Endothelial cell of umbilical vein (primary cell): Measurements from ENCODE around the gene CELF1. TPM values are rescaled to one million over a fixed set of nuclear protein-coding genes. Genes with fewer than 3 reads are reported as not detected.

Experiments
- BruUV-seq: library from RNA; stranded (reverse); fragments of 400-500 nt; replicated peaks from 2 replicates; lab custom pipeline; 2021; lab: Mats Ljungman, UMichigan
- CTCF ChIA-PET: fragments of 300-600, 350-600 bp; sonication (Branson Sonifier 250); formaldehyde crosslinking; loops from one replicate; lab custom pipeline; 2021; ENCODE audit warnings: antibody characterized with exemption, inconsistent platforms; lab: Charles Lee
- POLR2A ChIA-PET: fragments of 300-600, 350-600 bp; sonication (Branson Sonifier 250); formaldehyde crosslinking; loops from one replicate; lab custom pipeline; 2021; ENCODE audit warnings: antibody characterized with exemption, inconsistent platforms; lab: Charles Lee
- DNase-seq: peaks from one replicate; pipeline ENCODE4 v3.0.0-alpha.2; 2011; ENCODE audit warnings: low read depth, low spot score
- FAIRE-seq: peaks from 2 replicates; lab custom pipeline; 2011; peaks lifted over from hg19 to GRCh38; lab: Jason Lieb, UNC
- H2AFZ ChIP-seq: 2 replicates; pipeline ENCODE4 v1.6.0; 2012; ENCODE audit warnings: low read depth, low read length, control low read depth, inconsistent platforms
- H3K27ac ChIP-seq: 2 replicates; pipeline ENCODE4 v1.5.1; 2011; ENCODE audit warnings: low read depth, mild to moderate bottlenecking, control low read depth, low read length, moderate library complexity; ENCODE audit not compliant: insufficient read depth
- H3K27me3 ChIP-seq, 2 experiments: 2 replicates each; pipeline versions ENCODE4 v1.6.0 to v1.6.1; 2011; ENCODE audit warnings: low read length in 2 of 2, mixed read lengths in 1 of 2; ENCODE audit not compliant: control insufficient read depth in 2 of 2, insufficient read depth in 2 of 2
- H3K36me3 ChIP-seq, 2 experiments: 2 replicates in 1 of 2; 3 replicates in 1 of 2; pipeline ENCODE4 v1.5.1; 2011; ENCODE audit warnings: low read length in 2 of 2, mild to moderate bottlenecking in 1 of 2, moderate library complexity in 1 of 2; ENCODE audit not compliant: control insufficient read depth in 2 of 2, insufficient read depth in 2 of 2; ENCODE audit errors: extremely low read depth in 1 of 2
- H3K4me1 ChIP-seq: 3 replicates; pipeline ENCODE4 v1.5.1; 2011; ENCODE audit warnings: mild to moderate bottlenecking, low read length; ENCODE audit not compliant: control insufficient read depth, insufficient read depth; ENCODE audit errors: extremely low read depth
- H3K4me2 ChIP-seq: 2 replicates; pipeline ENCODE4 v1.6.1; 2011; ENCODE audit warnings: low read length, control low read depth, mixed read lengths; ENCODE audit not compliant: insufficient read depth
- H3K4me3 ChIP-seq, 3 experiments: fragments of 200-600 bp in 1 of 3; sonication (generic), shearing (Covaris generic) in 1 of 3; replicated peaks in 1 of 3; 2 replicates each; pipeline ENCODE4 v1.5.1; 2011 to 2016; ENCODE audit warnings: control low read depth in 3 of 3, low read length in 3 of 3, mild to moderate bottlenecking in 2 of 3, inconsistent platforms in 1 of 3, low read depth in 1 of 3, moderate library complexity in 1 of 3; ENCODE audit not compliant: insufficient read depth in 1 of 3
- H3K79me2 ChIP-seq: 2 replicates; pipeline ENCODE4 v1.6.0; 2012; ENCODE audit warnings: low read length, inconsistent platforms; ENCODE audit not compliant: control insufficient read depth, insufficient read depth
- H3K9ac ChIP-seq: replicated peaks from 2 replicates; pipeline ENCODE3; 2011; ENCODE audit warnings: low read length, control low read depth; ENCODE audit not compliant: insufficient read depth; ENCODE audit errors: extremely low read depth
- H3K9me1 ChIP-seq: replicated peaks from 3 replicates; pipeline ENCODE4 v1.6.0; 2011; ENCODE audit warnings: mild to moderate bottlenecking, low read length; ENCODE audit not compliant: control insufficient read depth, insufficient read depth; ENCODE audit errors: extremely low read depth
- H3K9me3 ChIP-seq: replicated peaks from 2 replicates; pipeline ENCODE4 v1.5.1; 2012; ENCODE audit warnings: low read length, inconsistent platforms; ENCODE audit not compliant: control insufficient read depth, insufficient read depth
- H4K20me1 ChIP-seq: replicated peaks from 2 replicates; pipeline ENCODE3; 2011; ENCODE audit warnings: mild to moderate bottlenecking, low read length; ENCODE audit not compliant: control insufficient read depth, insufficient read depth; ENCODE audit errors: extremely low read depth
- CTCF ChIP-seq, 2 donors: IDR thresholded peaks; 1 replicate in 1 of 2; 2 replicates in 1 of 2; pipeline ENCODE4 v1.5.1; 2011; ENCODE audit warnings: low read length in 2 of 2, mild to moderate bottlenecking in 2 of 2, moderate library complexity in 2 of 2, control low read depth in 1 of 2, inconsistent platforms in 1 of 2, low read depth in 1 of 2; ENCODE audit not compliant: insufficient read depth in 1 of 2; ENCODE audit errors: extremely low read depth in 1 of 2
- EZH2 ChIP-seq: IDR thresholded peaks from 2 replicates; pipeline ENCODE4 v1.6.1; 2012; ENCODE audit warnings: borderline replicate concordance, low read depth, mild to moderate bottlenecking, moderate library complexity, low read length, inconsistent platforms; ENCODE audit not compliant: severe bottlenecking
- FOS ChIP-seq: IDR thresholded peaks from 2 replicates; pipeline ENCODE4 v1.6.1; 2011; ENCODE audit warnings: mild to moderate bottlenecking, low read length, moderate library complexity, borderline replicate concordance; ENCODE audit not compliant: insufficient read depth
- GATA2 ChIP-seq: IDR thresholded peaks from 2 replicates; pipeline ENCODE4 v1.7.0; 2011; ENCODE audit warnings: low read depth, mild to moderate bottlenecking, moderate library complexity, mixed read lengths, low read length; ENCODE audit not compliant: insufficient read length, insufficient read depth
- JUN ChIP-seq: IDR thresholded peaks from 2 replicates; pipeline ENCODE4 v1.6.1; 2011; ENCODE audit warnings: borderline replicate concordance, low read depth; ENCODE audit not compliant: insufficient read length, insufficient read depth
- MAX ChIP-seq: IDR thresholded peaks from 2 replicates; pipeline ENCODE4 v1.6.1; 2011; ENCODE audit not compliant: insufficient read depth, insufficient read length
- MYC ChIP-seq: IDR thresholded peaks from one replicate; pipeline ENCODE4 v1.6.1; 2011; ENCODE audit warnings: mild to moderate bottlenecking, low read depth, low read length
- POLR2A ChIP-seq: IDR thresholded peaks from 2 replicates; pipeline ENCODE4 v1.6.1; 2012; ENCODE audit warnings: low read depth, mild to moderate bottlenecking, control low read depth, low read length
- POLR2AphosphoS5 ChIP-seq: IDR thresholded peaks from 2 replicates; pipeline ENCODE4 v1.6.1; 2012; ENCODE audit warnings: low read depth, mild to moderate bottlenecking, control low read depth, low read length, moderate library complexity; ENCODE audit not compliant: insufficient read depth
- dilution Hi-C: fragments of 300-500 bp; cut with MboI; formaldehyde crosslinking; loops from one replicate; pipeline ENCODE4 v1.15.0; 2019; ENCODE audit warnings: low sequenced_read_pairs; ENCODE audit not compliant: extremely low pct_ligation_motif_present
- intact Hi-C: fragments of 100-400 bp; cut with micrococcal nuclease; formaldehyde crosslinking; loops from one replicate; pipeline ENCODE4 v1.10.0; 2022
- polyA plus RNA-seq, 4 experiments: library from polyadenylated mRNA; depleted of rRNA in 3 of 4; stranded (reverse) in 3 of 4; unstranded in 1 of 4; fragments of >200 nt; gene quantifications; 2 replicates each; pipeline versions ENCODE4 v1.2.1 to v1.2.3, GENCODE V29; 2011 to 2012; ENCODE audit warnings: missing spikeins in 1 of 4
- total RNA-seq: library from RNA; stranded (reverse); gene quantifications from 2 replicates; pipeline ENCODE4 v1.2.3, GENCODE V29; 2021

The CELF1 gene
- total and polyA plus RNA-seq, 2 donors (not counting 3 experiments of a cell fraction or from before 2014, with no cell fraction given) = 66.3 to 120 TPM

DNA sequence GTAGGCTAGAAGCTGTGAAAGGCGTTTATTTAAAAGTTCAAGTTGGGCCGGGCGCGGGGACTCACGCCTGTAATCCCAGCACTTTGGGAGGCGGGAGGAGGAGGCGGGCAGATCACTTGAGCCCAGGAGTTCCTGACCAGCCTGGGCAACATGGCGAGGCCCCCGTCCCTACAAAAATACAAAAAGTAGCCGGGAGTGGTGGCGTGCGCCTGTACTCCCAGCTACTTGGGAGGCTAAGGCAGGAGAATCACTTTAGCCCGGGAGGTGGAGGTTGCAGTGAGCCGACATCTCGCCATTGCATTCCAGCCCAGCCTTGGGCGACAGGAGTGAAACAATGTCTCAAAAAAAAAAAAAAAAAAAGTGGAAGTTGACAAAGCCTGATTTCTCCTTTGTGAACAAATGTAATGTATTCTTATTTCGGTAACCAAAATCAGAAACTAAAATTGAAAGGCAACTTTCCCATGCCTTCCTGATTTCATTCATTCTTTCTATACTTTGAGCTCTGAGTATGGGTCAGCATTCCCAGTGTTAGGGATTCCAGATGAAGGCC is 13.3 kb upstream of the CELF1 start:
- Histone ChIP-seq H3K79me2 (peaks cover 33% of the 10 kb centered on the region), H3K9me1 (no peaks in the 10 kb centered on the region), H3K4me1 (peaks cover 9% of the 10 kb centered on the region), H3K27me3 (no peaks in the 10 kb centered on the region), H4K20me1 (peaks cover 3% of the 10 kb centered on the region), H3K27ac (peak overlapping the region; percentile 56), H2AFZ (peak overlapping the region; percentile 45), H3K9ac (peak overlapping the region; percentile 71), H3K36me3 (peaks cover 0 to 2% of the 10 kb centered on the region in 2 experiments), H3K9me3 (no peaks in the 10 kb centered on the region), H3K4me2 (peak overlapping the region; percentile 26), H3K4me3 (peak overlapping the region; percentile 38 to 87 (median 69))
- CTCF ChIA-PET = no interaction called here
- intact Hi-C loops = no loop called here
- TF ChIP-seq CTCF (IDR thresholded peaks at IDR 0.05; ENCODE audit: extremely low read depth in 1 of 2, insufficient read depth in 1 of 2, low read depth in 1 of 2, low read length in 2 of 2) (no peak), POLR2AphosphoS5 (no peak), GATA2 (no peak), POLR2A (no peak), JUN (no peak), MYC (no peak), FOS (no peak), MAX (no peak), EZH2 (no peak)
- dilution Hi-C loops = no loop called here
- no peak for DNase-seq
- FAIRE-seq = peak; percentile 4
- POLR2A ChIA-PET = interaction anchor here (0.6 to 0.7 kb wide), 2 partner anchors 10 to 230 kb away, joined by 3 to 16 read pairs; no protein-coding TSS in a partner anchor
- BruUV-seq = TSS peak; percentile 45
